Activated T-helper 1 cell treated with anti-CD3 and anti-CD28 coated beads, Interleukin-12 subunit alpha, Interleukin-12 subunit beta, Interleukin-2, Interleukin-4 antibody, amounts not matched to agents 30 ng/mL and 10 ng/mL and 1 ng/mL, durations not matched to agents 14 hours and 24 hours and 36 hours (primary cell): Measurements from ENCODE around the gene UNC5A. TPM values are rescaled to one million over a fixed set of nuclear protein-coding genes. Genes with fewer than 3 reads are reported as not detected.

Experiments used
- DNase-seq: peaks from one replicate; pipeline ENCODE4 v3.0.0; 2021; ENCODE audit warnings: low spot score
- H3K27ac Mint-ChIP-seq: one replicate; pipeline ENCODE4 v1.8.0; 2021; ENCODE audit warnings: mild to moderate bottlenecking, mixed read lengths
- H3K27me3 Mint-ChIP-seq: one replicate; pipeline ENCODE4 v1.8.0; 2022; ENCODE audit warnings: mild to moderate bottlenecking, moderate library complexity, mixed read lengths; ENCODE audit not compliant: insufficient read depth
- H3K36me3 Mint-ChIP-seq: one replicate; pipeline ENCODE4 v1.8.0; 2021; ENCODE audit warnings: low read depth, mixed read lengths
- H3K4me1 Mint-ChIP-seq: one replicate; pipeline ENCODE4 v1.8.0; 2021; ENCODE audit warnings: low read depth, mixed read lengths
- H3K4me3 Mint-ChIP-seq: one replicate; pipeline ENCODE4 v1.8.0; 2021; ENCODE audit warnings: mild to moderate bottlenecking, moderate library complexity, mixed read lengths
- H3K9me3 Mint-ChIP-seq: one replicate; pipeline ENCODE4 v1.8.0; 2021; ENCODE audit warnings: mixed read lengths
- intact Hi-C: fragments of 100-400 bp; cut with micrococcal nuclease; formaldehyde crosslinking; loops from one replicate; pipeline ENCODE4 v1.15.1; 2024
- total RNA-seq: library from RNA; stranded (reverse); gene quantifications from 2 replicates; pipeline ENCODE4 v1.2.3, GENCODE V29; 2022

Gene UNC5A
- not detected in 2 replicates for total RNA-seq

DNA sequence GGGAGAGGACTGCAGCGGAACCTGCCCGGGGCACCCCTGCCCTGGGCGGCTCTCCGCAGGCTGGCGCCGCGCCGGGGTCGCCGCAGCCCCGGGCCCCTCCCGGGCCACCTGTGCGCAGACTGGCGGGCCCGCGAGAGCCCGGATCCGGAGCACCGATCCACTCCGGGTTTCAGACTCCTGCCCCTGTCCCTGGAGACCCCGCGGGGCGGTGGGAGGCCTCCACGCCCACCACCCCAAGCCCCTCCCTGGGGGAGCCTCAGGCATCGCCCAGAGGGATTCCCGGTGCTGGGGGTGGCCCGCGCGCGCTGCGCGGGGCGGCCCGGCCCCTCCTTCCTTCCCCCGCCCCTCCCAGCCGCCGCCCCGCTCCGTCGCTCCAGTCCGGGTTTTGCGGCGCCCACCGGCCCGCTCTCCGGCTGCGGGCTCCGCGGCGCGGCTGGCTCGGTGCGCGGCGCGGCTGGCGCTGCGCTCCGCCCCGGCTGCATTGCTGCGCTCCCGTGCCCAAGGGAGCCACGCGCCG, at the start of gene UNC5A:
TSS of gene UNC5A (plus strand) at position 479 of the 517 bp plus-strand sequence. CDS start 192 bp downstream, outside the sequence.
- peak; percentile 31 for DNase-seq
- peaks cover 55% of the 10 kb centered on the region for H3K27me3 Mint-ChIP-seq
- H3K27ac Mint-ChIP-seq = no peak within 1 kb of the TSS
- no peaks in the 10 kb centered on the region for H3K9me3 Mint-ChIP-seq
- no peaks in the 10 kb centered on the region for H3K36me3 Mint-ChIP-seq
- peaks cover 11% of the 10 kb centered on the region for H3K4me1 Mint-ChIP-seq
- intact Hi-C loops = no loop called here
- H3K4me3 Mint-ChIP-seq = peak within 1 kb of the TSS; percentile 67

DNA sequence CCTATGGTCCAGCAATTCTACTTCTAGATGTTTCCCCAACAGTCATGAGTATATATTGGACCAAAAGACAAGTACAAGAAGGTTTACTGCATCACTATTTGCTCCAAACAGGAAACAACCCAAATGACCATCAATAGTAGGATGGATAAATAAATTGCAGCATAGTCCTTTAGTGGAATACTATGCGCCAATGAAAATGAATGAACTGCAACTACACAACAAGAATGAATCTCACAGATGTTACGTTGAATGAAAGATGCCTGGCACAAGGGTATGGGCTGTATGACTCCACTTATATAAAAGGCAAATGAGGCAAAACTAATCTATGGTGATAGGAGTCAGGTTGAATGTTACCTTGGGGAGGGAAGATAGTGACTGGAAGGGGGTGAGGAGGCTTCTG, 48.6 kb upstream of the UNC5A start:
- DNase-seq = no peak
- H3K4me1 Mint-ChIP-seq = no peaks in the 10 kb centered on the region
- intact Hi-C loops = no loop called here
- H3K27me3 Mint-ChIP-seq = peaks cover 14% of the 10 kb centered on the region
- H3K36me3 Mint-ChIP-seq = no peaks in the 10 kb centered on the region
- H3K27ac Mint-ChIP-seq = no peak overlapping the region
- H3K9me3 Mint-ChIP-seq = peaks cover 8% of the 10 kb centered on the region
- H3K4me3 Mint-ChIP-seq = no peak overlapping the region

DNA sequence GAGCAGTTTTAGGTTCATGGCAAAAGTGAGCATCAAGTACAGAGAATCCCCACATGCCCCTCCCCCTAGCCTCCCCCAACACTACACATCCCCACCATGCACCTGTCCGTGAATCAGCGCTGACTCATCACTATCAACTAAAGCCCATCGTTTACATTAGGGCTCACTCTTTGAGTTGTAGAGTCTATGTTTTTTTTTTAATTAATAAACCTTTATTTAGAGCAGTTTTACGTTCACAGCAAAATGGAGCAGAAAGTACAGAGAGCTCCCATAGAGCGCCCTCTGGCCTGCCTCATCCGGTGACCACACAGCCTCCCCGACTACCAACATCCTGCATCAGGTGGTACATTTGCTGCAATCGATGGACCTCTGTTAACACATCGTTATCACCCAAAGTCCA, 47.9 kb upstream of the UNC5A start:
- Mint-ChIP-seq H3K36me3 (no peaks in the 10 kb centered on the region), H3K9me3 (peaks cover 8% of the 10 kb centered on the region), H3K27ac (no peak overlapping the region), H3K4me3 (no peak overlapping the region), H3K4me1 (no peaks in the 10 kb centered on the region), H3K27me3 (peaks cover 15% of the 10 kb centered on the region)
- intact Hi-C loops = no loop called here
- DNase-seq = no peak

DNA sequence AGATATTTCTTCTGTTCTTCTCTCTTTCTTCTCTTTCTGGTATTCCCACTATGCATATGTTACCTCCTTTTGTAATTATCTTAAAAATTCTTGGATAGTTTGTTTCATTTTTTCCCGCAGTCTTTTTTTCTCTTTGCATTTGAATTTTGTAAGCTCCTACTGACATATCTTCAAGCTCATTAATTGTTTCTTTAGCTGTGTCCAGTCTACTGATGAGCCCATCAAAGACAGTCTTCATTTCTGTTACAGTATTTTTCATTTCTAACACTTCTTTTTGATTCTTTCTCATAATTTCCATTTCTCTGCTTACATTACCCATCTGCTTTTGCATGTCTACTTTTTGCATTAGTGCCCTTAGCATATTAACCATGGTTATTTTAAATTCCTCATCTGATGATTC, 44.7 kb upstream of the UNC5A start:
- Mint-ChIP-seq H3K4me3 (no peak overlapping the region), H3K27me3 (peaks cover 12% of the 10 kb centered on the region), H3K4me1 (no peaks in the 10 kb centered on the region), H3K36me3 (no peaks in the 10 kb centered on the region), H3K27ac (no peak overlapping the region), H3K9me3 (peaks cover 8% of the 10 kb centered on the region)
- intact Hi-C loops = no loop called here
- DNase-seq = no peak

DNA sequence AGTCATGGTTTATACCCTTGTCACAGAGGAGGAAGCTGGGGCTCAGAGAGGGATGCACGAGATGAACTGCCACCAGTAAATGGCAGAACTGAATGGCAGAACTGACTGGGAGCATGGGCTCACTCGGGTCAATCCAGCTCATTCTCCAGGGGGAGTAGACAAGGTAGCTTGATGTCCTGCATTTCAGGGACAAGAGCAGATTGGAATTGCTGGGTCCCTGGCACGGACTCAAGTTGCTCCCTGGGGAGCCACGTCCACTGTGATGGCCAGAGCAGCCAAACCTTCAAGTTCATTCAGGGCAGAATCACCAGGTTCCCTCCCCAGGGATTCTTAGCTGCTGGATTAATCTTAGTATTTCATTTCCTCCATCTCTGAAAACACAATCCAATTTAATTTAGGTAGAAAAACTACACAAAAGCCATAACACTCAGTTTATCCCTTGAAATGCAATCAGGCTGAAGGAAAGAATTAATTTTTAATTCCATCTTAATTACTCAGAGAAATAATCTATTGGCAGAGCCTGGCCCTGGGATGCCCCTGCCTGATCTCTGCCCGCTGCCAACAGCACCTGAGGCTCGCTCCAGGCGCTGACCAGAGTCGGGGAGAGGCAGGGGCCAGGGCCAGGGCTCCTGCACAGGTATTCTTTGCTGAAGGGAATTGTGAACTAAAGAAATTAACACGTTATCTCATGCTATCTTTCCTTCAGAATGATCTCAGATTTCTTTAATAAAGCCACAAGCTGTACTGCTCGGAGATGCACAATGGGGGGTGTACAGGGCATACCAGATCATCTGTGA, 42.0 kb upstream of the UNC5A start:
- no peak overlapping the region for H3K27ac Mint-ChIP-seq
- H3K4me3 Mint-ChIP-seq = no peak overlapping the region
- peaks cover 14% of the 10 kb centered on the region for H3K27me3 Mint-ChIP-seq
- H3K9me3 Mint-ChIP-seq = peaks cover 8% of the 10 kb centered on the region
- no peaks in the 10 kb centered on the region for H3K36me3 Mint-ChIP-seq
- intact Hi-C loops = no loop called here
- no peaks in the 10 kb centered on the region for H3K4me1 Mint-ChIP-seq
- no peak for DNase-seq

DNA sequence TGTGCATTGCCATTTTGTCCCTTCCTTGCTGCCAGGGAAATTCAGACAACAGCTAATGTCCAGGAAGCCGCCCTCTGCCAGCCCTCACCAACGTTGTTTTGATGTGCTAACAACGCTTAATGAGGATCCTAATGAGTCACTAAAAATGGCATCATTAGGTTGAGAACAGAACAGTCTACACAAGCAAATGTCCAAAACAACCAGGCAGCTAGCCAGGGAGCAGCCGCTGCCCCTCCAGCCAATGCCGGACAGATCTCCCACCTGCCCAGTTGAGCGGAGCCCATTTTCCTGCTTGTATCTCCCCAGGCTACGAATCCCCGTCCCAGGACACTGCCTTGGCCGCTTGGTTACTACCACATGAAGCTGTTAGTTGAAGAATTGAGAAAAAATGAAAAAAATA, 40.4 kb upstream of the UNC5A start:
- Mint-ChIP-seq H3K36me3 (no peaks in the 10 kb centered on the region), H3K4me3 (no peak overlapping the region), H3K4me1 (no peaks in the 10 kb centered on the region), H3K27ac (no peak overlapping the region), H3K9me3 (peaks cover 8% of the 10 kb centered on the region), H3K27me3 (peaks cover 9% of the 10 kb centered on the region)
- intact Hi-C loops = no loop called here
- no peak for DNase-seq

DNA sequence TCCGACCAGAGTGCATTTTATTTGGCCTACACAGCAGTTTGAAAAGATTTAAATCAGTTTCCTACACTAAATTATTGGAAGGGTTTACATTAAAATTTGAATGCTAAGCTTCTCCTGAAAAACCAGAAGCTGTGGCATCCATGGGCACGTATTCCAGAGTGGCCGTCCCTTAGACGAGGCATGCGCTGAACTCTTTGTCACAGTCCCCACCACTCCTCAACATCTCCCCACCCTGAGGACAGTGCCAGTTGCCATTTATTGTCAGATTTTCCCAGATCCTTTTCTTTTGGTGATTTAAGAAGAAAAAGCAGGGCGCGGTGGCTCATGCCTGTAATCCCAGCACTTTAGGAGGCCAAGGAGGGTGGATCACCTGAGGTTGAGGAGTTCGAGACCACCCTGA, 39.9 kb upstream of the UNC5A start:
- Mint-ChIP-seq H3K4me1 (no peaks in the 10 kb centered on the region), H3K4me3 (no peak overlapping the region), H3K9me3 (peaks cover 6% of the 10 kb centered on the region), H3K27ac (no peak overlapping the region), H3K27me3 (peaks cover 10% of the 10 kb centered on the region), H3K36me3 (no peaks in the 10 kb centered on the region)
- no peak for DNase-seq
- intact Hi-C loops = no loop called here

DNA sequence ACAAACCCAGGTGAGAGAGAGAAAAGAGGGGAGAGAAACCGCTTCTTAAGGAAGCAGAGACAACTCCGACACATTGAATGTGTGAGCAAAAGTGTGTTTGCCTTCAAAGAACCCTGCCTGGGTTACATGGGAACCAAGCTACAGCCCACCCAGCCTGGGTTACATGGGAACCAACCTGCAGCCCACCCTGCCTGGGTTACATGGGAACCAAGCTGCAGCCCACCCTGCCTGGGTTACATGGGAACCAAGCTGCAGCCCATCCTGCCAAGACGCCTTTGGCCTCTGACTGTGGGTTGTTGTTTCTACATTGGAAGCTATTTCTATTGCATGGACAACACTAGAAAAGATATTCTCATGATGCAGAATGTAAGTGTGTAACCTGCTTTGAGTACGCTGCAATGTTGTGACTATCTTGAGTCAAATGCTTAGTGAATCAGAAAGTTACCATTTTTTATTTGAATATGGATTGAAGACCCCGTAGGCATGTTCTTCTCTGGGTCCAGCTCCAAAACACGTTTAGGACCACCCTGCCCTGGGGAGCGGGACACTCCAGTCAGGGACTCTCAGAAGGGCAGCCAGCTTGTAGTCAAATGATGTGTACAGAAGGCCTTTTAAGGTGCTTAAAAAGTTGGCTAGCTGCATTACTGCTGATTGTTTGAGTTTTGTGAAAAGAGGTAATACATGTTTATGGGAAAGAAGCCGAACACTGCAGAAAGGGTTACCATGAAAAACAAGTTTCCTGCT, 39.1 kb upstream of the UNC5A start:
- Mint-ChIP-seq H3K4me3 (no peak overlapping the region), H3K36me3 (no peaks in the 10 kb centered on the region), H3K9me3 (no peaks in the 10 kb centered on the region), H3K4me1 (no peaks in the 10 kb centered on the region), H3K27ac (no peak overlapping the region), H3K27me3 (peaks cover 12% of the 10 kb centered on the region)
- no peak for DNase-seq
- intact Hi-C loops = no loop called here

DNA sequence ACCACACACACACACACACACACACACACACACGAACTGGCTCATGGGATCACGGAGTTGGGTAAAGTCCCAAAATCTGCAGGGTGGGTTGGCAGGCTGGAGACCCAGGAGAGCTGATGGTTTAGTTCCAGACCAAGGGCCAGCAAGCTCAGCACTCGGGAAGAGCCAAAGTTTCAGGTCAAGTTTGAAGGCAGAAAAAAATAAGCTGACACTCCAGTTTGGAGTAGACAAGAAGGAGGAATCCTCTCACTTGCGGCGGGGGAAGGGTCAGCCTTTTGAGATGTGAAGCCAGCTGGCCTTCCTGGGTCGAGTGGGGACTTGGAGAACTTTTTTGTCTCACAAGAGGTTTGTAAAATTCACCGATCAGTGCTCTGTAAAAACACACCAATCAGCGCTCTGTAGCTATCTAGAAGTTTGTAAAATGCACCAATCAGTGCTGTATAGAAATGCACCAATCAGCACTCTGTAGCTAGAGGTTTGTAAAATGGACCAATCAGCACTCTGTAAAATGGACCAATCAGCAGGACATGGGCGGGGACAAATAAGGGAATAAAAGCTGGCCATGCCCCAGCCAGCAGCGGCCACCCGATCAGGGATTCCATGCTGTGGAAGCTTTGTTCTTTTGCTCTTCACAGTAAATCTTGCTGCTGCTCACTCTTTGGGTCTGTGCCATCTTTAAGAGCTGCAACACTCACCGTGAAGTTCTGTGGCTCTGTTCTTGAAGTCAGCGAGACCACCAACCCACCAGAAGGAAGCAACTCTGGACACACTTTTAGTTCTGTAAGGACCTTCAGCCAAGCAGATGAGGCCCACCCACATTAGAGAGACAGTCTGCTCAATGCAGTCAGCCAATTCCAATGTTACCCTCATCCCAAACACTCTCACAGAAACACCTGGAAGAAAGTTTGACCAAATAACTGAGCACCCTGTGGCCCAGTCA, 37.8 kb upstream of the UNC5A start:
- H3K9me3 Mint-ChIP-seq = no peaks in the 10 kb centered on the region
- H3K27ac Mint-ChIP-seq = no peak overlapping the region
- intact Hi-C loops = no loop called here
- no peaks in the 10 kb centered on the region for H3K36me3 Mint-ChIP-seq
- no peak overlapping the region for H3K4me3 Mint-ChIP-seq
- H3K4me1 Mint-ChIP-seq = no peaks in the 10 kb centered on the region
- no peak for DNase-seq
- peaks cover 16% of the 10 kb centered on the region for H3K27me3 Mint-ChIP-seq

DNA sequence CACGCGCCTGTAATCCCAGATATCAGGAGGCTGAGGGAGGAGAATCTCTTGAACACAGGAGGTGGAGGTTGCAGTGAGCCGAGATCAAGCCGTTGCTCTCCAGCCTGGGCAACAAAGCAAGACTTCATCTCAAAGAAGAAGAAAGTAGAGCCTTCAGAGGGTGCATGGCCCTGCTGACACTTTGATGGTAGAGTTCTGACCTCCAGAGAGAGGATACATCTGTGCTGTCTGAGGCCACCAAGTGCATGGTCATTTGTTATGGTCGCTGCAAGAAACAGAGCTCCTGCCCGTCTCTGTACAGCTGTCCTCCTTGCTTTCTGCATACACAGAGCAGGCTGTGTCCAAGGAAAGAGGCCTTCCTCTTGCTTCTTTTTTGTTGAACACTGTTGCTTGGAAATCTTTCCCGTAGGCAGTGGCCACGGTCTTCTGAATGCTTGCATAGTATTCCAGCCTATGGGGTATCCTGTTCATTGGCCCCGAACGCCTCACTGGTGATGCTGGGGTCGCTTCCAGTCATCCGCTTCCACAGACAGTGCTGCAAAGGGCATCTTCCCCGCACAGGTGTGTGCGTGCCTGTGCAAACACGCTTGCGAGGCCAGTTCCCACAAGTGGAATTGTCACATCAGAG, 36.8 kb upstream of the UNC5A start:
- intact Hi-C loops = no loop called here
- Mint-ChIP-seq H3K27ac (no peak overlapping the region), H3K4me1 (no peaks in the 10 kb centered on the region), H3K36me3 (no peaks in the 10 kb centered on the region), H3K9me3 (no peaks in the 10 kb centered on the region), H3K4me3 (no peak overlapping the region), H3K27me3 (peaks cover 15% of the 10 kb centered on the region)
- DNase-seq = no peak

DNA sequence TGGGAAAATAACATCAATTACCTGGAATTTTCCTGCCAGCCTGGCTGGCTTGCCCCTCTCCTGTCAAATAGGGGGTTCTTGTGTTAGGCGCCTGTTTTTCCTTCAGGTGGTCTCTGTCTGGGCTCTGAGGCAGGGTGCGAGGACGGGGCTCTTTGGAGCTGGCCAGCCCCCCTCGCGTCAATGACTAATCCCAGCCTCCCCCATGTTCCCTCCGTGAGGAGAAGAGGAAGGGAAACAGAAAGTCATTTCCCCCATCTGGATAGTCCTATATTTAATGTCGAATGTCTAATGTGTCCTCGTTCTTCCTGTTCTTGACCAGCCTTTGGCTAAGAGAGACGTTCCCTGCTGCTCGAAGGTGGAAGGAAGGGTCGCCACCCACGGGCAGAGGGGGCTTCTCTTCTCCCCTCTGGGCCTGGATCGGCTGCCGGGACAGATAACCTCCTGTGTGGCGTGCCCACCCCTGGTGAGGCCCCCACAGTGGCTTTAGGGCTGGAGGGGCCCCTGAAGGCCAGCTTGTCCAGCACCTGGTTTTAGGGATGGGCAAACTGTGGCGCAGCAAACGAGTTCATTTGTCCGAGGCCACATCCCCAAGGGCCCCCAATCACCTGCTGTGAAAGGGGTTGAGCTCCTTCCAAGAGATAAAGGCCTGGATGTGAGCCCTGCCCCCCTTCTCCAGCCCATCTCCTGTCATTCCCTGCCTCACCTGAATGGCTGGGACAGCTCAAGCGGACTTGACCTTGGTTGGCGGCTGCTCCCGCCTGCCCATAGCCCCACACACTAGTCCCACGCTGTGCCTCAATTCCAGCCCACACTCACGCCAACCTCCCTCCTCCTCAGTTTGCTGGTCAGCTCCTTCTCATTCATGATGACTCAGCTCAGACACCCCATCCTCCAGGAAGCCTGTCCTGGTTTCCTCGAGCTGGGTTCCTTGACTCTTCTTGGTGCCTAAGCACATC, 35.9 kb upstream of the UNC5A start:
- no peaks in the 10 kb centered on the region for H3K36me3 Mint-ChIP-seq
- intact Hi-C loops = no loop called here
- no peak for DNase-seq
- H3K4me3 Mint-ChIP-seq = no peak overlapping the region
- H3K27ac Mint-ChIP-seq = no peak overlapping the region
- H3K27me3 Mint-ChIP-seq = peaks cover 17% of the 10 kb centered on the region
- H3K9me3 Mint-ChIP-seq = no peaks in the 10 kb centered on the region
- H3K4me1 Mint-ChIP-seq = no peaks in the 10 kb centered on the region
